NCI-H526 (cell line): ENCODE data around the gene PAXX.

Experiments used
- DNase-seq, 2 experiments: peaks; one replicate each; lab custom pipeline; 2025; lab: John Stamatoyannopoulos, UW

PAXX gene

DNA sequence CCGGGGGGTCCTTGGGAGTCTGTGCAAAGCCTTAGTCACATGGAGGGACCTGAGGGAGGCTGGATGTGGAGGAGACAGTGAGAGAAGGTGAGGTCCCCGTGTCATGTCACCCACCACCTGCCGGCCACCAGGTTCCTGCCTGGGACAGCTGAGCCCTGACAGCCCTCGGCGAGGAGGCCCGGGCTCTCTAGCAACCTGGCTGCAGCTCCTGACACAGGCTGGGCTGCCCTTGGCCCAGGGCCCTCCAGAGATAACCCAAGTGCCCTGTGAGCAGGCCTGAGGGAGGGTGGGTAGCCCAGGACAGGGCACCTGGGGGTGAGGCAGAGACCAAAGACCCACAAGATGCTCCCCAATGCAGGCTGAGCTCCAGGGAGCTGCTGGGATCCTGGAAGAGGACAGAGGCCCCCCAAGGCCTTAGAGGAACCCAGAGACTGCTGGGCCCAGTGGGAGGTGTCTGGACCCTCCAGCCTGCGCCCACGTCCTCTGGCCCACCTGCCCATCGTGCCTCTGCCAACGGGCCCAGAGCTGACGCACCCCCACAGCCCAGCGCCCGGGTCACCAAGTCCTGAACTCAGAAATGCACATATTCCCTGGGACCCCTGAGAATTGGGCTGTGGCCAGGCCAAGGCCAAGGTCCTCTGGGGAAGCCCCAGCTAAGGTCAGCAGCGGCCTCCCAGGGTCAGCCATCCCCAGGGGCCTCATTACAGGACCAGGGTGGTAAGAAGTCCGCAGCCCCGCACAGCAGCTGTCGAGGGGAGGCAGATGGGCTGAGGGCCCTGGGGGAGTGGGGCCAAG lies 23.7 kb upstream of the PAXX start:
- no peak for DNase-seq

GRCh38 chr9:136969150-136969549 lies 23.1 kb upstream of the PAXX start:
- DNase-seq, result no peak

DNA sequence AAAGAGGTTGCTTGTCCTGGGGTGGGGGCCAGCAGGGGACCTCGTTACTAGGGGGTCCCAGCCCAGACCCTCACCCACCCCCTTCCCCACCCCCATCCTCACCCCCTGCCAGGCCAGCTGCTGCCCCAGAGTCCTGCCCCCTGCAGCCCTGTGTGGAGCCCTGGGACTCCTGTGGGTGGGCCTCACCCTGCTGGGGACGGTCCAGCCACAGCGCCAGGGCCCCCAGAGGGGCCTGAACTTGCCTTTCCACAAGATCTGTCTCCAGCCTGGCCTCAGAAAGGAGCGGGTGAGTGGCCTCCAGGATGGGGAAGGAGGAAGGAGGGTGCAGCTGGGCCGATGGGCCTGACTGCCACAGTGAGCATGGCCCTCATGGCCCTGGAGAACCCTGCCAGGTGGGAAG lies 22.4 kb upstream of the PAXX start:
- no peak for DNase-seq

DNA sequence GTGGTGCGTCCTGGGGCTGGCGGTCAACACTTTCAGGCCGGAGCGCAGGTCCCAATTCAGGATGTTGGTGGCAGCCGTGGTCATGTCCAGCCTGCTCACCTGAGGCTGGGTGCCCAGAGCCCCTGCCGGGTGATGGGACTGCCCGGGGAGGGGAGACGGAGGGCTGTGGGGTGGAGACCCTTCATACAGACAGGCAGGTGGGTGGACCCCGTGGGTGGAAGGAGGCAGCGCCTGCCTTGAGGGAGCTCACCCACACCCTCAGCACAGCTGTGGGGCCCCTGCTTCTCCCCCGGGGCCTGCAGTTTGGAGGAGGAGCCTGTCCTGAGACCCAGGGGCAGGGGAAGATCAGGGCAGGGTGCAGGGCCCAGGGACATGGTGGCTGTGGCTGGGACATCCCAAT lies 21.9 kb upstream of the PAXX start:
- no peak for DNase-seq

- DNase-seq, result no peak
Measured at GRCh38 chr9:136971746-136972145, 20.5 kb upstream of the PAXX start.

DNA sequence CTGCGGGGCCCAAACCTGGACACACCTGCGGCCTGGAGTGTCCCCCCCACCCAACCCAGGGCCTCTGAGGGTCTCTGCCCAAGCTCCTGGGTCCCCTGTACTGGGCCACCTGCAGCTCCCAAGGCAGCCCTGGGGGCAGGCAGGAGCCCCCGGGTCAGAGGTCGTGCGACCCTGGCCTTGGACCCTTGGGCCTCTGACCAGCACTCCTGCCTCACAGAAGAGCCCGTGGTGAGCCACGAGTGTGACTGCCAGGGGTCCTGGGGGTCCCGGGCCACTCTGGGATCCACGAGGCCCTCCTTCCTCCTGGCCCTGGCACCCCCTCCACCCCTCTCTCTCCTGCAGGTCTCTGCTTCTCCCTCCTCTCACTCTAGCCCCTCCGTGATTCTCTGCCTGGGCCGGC lies 19.9 kb upstream of the PAXX start:
- no peak for DNase-seq

- DNase-seq, result no peak
Measured at GRCh38 chr9:136972743-136973142, 19.5 kb upstream of the PAXX start.

GRCh38 chr9:136973618-136974617 lies 18.3 kb upstream of the PAXX start:
- no peak for DNase-seq

- no peak for DNase-seq
Measured at GRCh38 chr9:136974817-136975535, 17.2 kb upstream of the PAXX start.

GRCh38 chr9:136975644-136976043 lies 16.6 kb upstream of the PAXX start:
- DNase-seq, result no peak

DNA sequence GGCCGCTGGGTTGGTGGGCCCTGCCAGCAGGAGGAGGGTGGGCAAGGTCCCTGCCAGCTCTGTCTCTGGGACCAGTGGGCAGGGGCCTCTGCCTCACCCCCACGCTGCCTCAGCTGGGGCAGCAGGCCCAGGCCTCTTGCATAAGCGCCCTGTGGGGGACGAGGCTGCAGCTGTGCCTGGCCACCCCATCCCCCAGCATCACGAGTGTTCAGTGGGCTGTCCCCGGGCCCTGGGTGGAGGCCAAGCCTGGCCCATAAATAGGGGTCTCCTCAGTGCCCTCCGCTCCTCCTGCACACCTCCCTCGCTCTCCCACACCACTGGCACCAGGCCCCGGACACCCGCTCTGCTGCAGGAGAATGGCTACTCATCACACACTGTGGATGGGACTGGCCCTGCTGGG lies 15.0 kb upstream of the PAXX start, which contains the start of gene PTGDS:
TSS of gene PTGDS (plus strand) at position 282 of the 400 bp plus-strand sequence. CDS start at position 357, 75 bp downstream.
- no peak for DNase-seq

DNA sequence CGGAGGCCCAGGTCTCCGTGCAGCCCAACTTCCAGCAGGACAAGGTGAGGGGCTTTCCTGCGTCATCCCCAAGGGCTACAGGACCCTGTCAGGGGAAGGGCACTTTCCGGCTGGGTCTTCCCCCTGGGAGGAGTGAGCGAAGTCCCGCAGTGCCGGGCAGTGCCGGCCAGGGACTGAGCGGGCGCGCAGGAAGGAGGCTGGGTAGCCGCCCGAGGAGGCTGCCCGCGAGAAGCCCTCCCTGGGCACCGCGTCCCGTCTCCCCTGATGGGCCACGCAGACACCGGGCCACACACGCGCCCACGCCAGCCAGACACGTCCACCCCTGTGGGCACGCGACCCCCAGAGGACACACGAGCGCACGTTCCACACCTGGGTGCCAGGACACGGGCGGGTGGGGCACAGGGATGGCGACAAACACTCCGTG lies 14.6 kb upstream of the PAXX start:
- no peak for DNase-seq

DNA sequence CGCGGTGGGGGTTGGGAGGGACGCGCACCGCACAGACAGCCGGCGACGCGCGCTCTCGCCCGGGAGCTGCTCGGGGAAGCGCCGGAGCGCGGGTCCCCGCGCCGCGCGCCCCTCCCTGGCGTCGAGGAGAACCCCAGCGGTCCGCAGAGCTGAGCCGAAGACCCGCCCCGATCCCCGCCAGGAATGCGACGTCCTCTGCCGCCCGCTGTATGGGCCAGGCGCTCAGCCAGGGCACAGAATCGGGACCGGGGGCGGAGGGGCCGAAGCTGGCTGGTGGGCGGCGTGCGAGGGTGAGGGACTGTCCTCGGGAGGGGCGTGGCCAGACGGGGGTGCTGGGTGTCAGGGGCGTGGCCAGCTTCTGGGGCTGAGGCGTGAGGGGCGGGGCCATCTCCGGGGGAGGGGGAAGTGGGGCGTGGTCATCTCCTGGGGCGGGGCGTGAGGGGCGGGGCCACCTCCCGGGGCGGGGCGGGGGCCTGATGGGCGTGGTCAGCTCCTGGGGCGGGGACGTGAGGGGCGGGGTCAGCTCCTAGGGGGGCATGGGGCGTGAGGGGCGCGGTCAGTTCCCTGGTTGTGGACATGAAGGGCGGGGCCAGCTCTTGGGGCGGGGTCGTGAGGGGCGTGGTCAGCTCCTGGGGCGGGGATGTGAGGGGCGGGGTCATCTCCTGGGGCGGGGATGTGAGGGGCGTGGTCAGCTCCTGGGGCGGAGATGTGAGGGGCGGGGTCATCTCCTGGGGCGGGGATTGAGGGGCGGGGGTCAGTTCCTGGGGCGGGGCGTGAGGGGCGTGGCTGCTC lies 14.0 kb upstream of the PAXX start:
- DNase-seq, result peak in 1 of 2 experiments; percentile 86

GRCh38 chr9:136978865-136979544 lies 13.2 kb upstream of the PAXX start:
- DNase-seq, result no peak

DNA sequence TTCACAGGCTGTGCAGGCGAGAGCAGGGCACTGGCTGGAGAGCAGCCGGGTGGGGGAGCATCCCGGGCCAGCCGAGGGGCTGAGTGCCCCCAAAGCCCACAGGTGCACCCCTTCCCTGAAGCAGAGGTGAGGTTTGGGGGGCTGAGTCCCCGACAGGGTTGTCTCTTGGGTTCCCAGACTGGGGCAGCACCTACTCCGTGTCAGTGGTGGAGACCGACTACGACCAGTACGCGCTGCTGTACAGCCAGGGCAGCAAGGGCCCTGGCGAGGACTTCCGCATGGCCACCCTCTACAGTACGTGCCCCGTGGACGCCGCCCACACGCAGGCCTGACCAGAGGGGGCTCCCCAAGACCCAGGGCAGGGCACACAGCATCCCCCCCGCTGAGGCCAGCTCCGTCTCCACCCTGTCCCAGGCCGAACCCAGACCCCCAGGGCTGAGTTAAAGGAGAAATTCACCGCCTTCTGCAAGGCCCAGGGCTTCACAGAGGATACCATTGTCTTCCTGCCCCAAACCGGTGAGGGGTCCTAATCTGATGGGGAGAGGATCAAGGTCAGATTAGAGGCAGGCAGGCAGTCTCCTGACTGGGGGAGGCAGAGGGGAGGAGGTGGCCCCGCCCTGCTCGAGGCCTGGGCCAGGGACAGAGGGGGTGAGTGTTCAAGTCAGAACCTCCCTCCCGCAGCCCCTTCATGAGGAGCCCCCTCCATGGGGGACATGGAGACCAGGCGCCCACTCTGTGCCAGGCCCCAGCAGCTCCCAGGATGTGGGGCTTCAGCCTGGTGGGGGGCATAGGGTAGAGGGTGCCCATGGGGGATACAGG lies 12.2 kb upstream of the PAXX start:
- no peak for DNase-seq

DNA sequence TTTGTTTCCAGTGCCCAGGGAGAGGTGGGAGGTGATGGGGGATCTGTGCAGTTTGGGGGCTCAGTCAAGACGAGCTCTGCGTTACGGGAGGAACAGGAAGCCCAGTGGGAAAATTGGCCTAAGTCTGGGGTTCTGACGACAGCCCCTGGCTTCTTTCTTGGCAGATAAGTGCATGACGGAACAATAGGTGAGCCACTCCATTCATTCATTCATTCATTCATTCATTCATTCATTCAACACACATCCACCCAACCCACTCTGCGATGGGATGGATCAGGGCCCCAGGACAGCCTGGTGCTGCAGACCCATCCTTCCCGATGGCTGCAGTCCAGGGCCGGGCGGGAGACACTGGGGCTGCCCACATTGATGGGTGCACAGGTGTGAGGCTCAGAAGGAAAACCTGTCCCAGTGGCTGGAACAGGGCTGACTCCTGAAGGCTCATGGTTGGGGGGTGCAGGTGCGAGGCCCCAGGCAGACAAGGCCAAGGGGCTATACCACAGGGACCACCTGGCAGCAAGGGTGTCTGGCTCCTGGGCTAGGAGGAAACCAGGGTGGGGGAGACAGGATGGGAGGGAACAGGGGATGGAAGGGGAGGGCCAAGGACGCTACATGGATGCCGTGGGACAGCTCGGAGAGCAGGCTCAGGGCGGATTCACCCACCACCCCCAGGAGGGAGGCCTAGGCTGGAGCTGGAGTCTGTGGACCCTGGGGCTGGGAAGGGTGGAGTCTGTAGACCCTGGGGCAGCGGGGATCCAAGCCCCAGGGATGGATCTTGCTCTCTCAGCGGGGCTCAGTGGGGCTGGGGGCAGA lies 11.3 kb upstream of the PAXX start:
- DNase-seq, result no peak

DNA sequence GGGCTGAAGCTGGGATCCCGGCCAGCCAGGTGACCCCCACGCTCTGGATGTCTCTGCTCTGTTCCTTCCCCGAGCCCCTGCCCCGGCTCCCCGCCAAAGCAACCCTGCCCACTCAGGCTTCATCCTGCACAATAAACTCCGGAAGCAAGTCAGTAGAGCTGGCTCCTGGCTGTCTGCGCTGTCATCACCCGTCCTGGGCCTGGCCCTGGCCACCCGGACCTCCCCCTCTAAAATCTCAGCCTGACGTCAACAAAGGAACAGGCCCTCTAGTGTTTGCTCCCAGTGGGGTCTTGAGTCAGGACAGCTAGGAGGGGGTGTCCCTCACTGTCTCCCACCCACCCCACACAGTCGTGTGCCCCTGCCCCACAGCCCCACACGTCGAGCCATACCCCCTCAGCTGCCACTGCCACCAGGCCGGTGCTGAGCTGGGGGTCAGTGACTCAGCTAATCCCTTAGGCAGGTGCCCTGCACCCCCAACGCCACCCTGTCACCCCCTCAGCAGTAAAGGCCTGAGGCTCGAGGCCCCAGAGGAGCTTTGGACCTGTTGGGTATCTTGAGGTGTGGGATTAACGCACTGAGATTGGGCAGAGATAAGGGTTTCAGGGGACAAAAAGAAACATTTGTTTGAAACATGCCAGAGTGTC lies 10.5 kb upstream of the PAXX start:
- no peak for DNase-seq

- no peak for DNase-seq
Measured at GRCh38 chr9:136982232-136983051, 9.8 kb upstream of the PAXX start, which contains the start of gene LCNL1. Gene LCNL1 (plus strand): TSS chr9:136982993. CDS start chr9:136983587, 594 bp downstream.
